ENCODE data around the gene NANS.

DNA sequence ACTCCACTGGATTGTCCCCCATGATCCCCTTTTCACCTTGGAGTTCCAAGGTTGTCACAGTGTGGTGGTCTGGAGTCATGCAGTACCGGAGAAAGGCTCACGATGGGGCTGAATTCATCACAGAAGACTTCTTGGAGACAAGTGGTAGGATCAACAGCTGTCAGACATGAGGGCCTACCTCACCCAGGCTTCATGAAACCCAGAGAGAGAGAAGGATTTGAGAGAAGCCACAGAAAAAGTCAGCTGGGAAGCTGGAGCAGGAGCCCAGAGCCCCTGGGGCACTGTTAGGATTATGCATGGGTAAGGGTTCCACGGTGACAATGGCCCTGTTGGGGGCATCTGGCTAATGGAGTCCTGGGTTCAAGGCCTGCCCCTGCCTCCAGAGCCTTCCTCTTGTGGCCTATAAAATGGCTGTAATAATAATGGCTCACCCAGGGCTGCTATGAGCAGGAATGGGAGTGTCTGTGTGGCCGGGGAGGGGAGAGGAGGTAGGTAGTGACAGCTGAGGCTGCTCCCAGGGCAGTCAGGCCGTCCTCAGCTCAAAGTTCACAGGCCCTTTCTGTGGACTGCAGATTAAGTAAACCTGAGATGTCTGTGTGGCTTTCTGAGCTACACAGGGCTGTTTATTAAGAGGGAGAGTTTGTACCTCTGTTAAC is 61.6 kb downstream of the NANS start:
- TF ChIP-seq POLR2A (IDR thresholded peaks at IDR 0.05) (no peak), CTCF (IDR thresholded peaks at IDR 0.05) (no peak)

Data from body of pancreas (tissue), 4 donors.